SU-DHL-6 (cell line): ENCODE results near the gene BCAS1.

Experiments
- CTCF ChIP-seq: fragments of 200-600 bp; sonication (generic); IDR thresholded peaks from one replicate; pipeline ENCODE4 v1.5.1; 2017; ENCODE audit warnings: antibody characterized with exemption, mild to moderate bottlenecking, low read length, moderate library complexity; ENCODE audit not compliant: insufficient read depth, poor library complexity, severe bottlenecking
- EZH2phosphoT487 ChIP-seq: fragments of 200-600 bp; sonication (generic), shearing (Covaris generic); conservative IDR thresholded peaks from 2 replicates; pipeline ENCODE4 v1.6.1; 2018; ENCODE audit warnings: mild to moderate bottlenecking, antibody characterized with exemption, low read length, moderate library complexity, mixed read lengths

GRCh38 chr20:54118220-54119001 lies 48.0 kb upstream of the BCAS1 start:
- no peak for TF ChIP-seq CTCF
- no peak for TF ChIP-seq EZH2phosphoT487
